ENCODE measurements around the gene WNT4.

WNT4 gene

DNA sequence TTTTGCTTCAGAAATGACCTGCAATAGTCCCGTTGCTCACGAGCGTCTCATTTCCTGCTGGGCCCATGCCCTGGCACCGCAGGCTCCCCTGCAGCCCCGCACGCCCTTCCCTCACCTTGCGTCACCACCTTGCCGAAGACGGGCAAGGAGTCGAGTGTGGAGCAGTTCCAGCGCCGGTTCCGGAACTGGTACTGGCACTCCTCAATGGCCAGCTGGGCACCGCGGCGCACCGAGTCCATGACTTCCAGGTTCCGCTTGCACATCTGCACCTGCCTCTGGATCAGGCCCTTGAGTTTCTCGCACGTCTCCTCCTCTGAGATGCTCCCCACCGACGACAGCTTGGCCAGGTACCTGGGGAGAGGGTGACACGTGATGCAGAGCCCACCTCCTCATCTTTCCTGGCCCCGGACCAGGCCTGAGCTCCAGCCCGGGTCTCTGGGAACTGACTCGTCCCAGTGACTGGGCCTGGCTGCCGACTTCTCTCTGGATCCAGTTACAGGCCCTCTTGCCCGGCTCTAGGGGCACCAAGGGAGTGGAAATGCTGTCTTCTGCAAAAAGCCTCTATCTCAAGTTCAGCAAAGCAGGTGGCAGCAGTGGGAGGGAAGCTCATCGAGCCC is 13.3 kb downstream of the WNT4 start:
- DNase-seq (ENCODE audit: low spot score) = no peak

- DNase-seq (ENCODE audit: low spot score) = no peak
Measured at GRCh38 chr1:22128392-22128791, 14.5 kb downstream of the WNT4 start.

DNA sequence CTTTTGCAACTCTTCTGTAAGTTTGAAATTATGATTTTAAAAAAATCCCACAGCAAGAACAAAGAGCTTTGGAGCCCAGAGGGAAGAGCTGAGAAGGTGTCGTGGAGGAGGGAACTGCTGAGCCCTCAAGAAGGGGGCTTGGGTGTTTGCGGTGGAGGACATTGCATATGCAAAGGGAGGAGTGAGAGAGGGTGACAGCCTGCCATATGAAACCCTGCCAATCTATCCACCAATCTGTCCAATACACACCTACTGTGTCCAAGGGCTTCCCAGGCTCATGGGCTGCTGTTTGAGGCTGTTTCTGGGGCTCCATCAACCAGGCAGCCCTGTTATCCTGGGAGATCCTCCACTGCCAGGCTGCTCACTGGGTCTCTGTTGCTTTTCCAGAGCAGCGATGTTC is 15.2 kb downstream of the WNT4 start:
- DNase-seq (ENCODE audit: low spot score) = no peak

- DNase-seq (ENCODE audit: low spot score) = no peak
Measured at GRCh38 chr1:22127248-22127647, 15.6 kb downstream of the WNT4 start.

DNA sequence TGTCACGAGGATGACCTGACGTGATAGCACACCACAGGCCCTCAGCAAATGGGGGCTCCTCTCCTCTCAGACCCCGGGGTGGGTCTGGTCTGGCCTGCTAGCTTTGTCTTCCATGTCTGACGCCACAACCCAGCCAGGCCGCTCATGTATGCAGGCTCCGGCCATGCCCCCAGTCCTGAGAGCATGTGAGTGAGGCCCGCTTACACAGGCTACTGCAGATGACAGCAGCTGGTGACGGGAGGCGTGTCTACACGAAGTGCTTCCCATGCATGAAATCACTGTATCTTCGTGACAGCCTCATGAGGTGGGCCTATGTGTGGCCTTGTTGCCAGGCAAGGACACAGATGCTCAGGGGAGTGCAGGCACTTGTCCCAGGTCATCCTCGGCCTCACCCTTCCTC is 16.4 kb downstream of the WNT4 start:
- DNase-seq (ENCODE audit: low spot score) = no peak

DNA sequence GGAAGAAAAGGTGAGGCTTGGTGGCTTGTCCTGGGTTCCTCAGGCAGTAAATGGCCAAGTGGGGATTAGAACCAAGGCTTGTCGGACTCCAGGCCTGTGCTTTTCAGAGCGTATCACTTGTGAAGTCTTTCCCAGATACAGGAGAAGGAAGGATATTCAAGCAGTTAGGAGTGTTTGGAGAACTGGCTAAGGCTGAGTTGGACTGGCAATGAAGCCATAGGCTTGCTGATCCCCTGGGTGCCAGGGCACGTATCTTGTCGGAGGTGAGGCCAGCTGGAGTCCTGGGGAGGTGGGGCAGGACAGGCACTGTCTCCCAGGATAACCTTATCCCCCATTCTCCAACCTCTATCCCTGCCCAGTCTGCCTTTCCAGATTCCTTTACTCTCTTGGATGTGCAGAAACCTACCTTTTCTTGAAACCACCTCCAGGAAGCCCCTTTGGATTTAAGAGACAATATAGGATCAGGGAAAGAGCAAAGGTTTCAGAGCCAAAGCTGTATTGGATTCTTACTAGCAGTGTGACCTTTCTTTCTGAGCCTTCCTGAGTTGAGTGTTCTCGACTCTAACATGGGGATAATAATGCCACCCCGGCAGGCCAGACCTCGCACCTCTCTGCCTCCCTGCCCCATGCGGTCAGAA is 18.2 kb downstream of the WNT4 start:
- DNase-seq (ENCODE audit: low spot score) = no peak

- DNase-seq (ENCODE audit: low spot score) = no peak
Measured at GRCh38 chr1:22123901-22124404, 18.9 kb downstream of the WNT4 start.

DNA sequence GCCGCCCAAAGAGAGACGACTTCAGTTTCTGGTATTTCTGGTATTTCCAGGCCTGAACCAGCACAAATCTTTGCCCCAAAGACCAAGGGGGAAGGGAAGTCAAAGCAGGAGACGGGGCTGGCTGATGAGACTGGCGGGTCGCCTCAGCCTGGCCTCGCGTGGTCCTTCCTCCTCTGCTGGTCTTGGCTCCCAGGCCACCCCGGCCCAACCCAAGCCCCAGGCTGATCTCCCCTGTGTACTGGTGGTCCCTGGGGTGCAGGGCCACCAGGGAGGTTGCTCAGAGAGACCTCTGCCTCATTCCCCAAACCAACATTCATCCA is 19.9 kb downstream of the WNT4 start:
- no peak for DNase-seq (ENCODE audit: low spot score)

DNA sequence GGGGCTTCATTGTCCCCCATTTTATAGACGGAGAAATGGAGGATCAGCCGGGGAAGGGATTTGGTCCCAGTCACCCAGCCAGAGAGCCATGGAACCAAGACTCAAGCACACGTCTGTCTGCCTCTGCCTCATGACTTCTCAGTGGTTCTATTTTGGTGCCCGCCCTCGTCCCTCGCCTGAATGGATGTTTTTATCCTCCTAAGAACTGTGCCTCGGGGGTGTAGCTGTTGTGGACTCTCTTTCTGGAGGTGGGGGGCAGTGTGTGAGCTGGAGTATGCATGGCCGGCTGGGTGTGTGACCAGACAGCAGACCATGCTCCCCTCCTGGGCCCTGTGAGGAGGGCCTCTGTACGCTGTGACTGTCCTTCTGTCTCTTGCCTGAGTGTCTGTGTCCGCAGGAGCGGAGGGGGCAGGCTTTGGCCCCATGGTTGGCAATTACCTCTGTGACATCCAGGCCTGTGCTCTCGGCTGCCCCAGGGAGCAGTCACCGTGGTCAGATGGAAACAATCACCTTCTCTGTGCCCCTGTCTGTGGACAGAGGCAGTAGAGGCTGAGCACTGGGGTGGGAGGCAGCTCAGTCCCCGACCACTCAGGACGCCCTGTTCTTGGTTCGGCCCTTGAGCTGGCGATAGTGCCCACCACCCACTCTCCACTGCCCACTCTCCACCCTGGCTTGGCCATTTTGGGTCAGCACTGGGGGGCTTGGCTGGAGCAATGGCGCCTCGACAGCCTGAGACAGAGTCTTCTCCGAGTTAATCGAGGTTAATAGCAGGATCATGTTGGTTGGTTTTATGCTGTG is 20.4 kb downstream of the WNT4 start:
- peak; percentile 69 for DNase-seq (ENCODE audit: low spot score)

- DNase-seq (ENCODE audit: low spot score) = no peak
Measured at GRCh38 chr1:22121421-22121911, 21.4 kb downstream of the WNT4 start.

GRCh38 chr1:22120469-22120790 is 22.5 kb downstream of the WNT4 start:
- no peak for DNase-seq (ENCODE audit: low spot score)

- DNase-seq (ENCODE audit: low spot score) = no peak
Measured at GRCh38 chr1:22119626-22120468, 23.1 kb downstream of the WNT4 start.

DNA sequence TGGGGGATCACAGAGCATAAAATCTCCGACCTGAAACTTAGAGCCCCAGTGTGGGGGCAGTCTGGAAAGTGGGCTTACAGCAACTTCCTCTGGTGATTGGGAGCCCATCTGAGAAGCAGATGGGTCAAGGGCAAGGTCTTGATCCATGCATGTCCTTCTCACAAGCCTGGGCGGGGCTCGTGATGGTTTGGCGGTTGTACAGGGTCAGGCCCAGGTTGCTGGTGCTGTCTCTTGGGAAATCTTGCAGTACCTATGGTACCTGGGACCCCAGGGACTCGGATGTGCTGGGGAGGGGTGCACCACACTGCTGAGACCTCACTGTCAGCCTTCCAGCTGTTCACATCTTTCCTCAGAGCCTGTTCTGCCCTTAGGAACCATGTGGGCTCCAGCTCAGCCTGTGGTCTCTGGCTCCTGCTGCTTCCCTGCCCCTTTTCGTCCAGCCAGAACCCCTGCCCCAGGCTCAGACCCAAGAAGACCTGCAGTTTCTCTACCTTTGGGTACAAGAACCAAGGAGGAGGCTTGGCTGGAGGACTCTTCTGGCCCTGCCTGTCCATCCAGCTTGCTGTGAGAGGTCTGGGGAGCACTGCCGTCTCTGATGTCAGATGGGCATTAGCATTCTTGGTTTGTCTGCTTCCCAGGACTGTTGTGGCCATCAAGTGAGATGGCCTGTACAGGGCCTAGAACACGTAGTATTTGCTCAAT is 24.5 kb downstream of the WNT4 start:
- no peak for DNase-seq (ENCODE audit: low spot score)

- no peak for DNase-seq (ENCODE audit: low spot score)
Measured at GRCh38 chr1:22117851-22118250, 25.0 kb downstream of the WNT4 start.

DNA sequence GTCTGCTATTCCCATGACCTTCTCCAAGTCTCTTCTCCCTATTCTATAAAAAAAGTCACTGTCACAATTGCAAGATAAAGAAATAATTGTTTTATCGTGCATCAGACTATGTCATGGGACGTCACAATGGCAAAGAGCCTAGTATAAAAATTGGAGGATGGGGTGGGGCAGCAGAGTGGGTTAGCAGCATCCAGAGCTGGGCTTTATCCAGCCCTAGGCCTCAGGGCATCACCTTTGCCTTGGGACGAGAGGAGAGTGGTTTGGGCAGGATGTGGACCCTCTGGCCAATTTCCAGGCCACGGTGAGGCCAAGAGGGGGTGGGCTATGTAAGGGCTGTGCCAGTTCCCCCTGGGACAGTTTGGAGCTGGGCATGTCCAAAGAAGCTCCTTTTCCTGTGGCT is 25.7 kb downstream of the WNT4 start:
- DNase-seq (ENCODE audit: low spot score) = peak; percentile 42

GRCh38 chr1:22115286-22115685 is 27.6 kb downstream of the WNT4 start:
- no peak for DNase-seq (ENCODE audit: low spot score)

DNA sequence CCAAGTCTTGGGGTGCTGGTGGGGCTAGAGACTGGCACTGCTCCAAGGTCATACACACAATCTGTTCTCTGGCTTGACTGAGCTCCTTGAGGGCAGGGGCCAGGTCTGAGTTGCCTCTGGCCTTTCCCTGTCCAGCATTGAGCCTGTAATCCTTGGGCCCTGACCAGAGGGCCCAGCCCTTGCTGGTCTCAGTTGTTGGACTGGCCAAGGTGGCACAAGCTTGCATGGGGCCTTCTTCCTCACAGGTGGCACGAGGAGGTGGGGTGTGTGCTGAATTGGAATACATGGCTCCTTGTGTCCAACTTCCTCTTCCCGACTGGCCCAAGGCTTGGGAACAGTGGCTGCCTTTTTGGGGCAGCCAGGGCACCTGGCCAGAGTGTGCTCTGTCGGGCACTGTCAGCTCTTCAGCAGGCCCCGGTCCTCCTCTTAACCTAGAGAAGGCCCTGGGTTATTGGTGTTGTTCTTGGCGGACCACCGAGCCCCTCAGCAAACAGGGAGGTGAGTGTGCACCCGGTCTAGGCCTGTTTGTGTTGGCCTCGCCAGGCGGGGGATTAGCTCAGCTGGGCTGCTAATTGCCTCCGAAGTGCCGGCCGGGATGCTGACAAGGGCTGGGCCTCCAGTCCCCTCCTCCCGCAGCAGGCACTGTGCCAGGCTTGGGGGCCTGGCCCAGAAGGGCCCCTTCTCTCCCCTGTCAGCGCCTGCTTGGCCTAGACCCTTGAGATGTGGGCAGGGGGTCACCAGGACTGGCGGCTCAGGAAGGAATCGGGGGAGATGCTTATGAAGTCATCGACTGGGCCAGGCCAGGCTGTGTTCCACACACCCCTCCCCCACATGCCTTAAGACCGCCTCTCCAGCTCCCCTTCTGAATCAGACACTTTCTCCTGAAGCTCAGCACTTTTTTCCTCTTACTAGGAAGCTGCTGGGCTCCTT is 28.5 kb downstream of the WNT4 start:
- DNase-seq (ENCODE audit: low spot score) = no peak

GRCh38 chr1:22112554-22112953 is 30.3 kb downstream of the WNT4 start:
- DNase-seq (ENCODE audit: low spot score) = no peak

GRCh38 chr1:22111620-22112019 is 31.3 kb downstream of the WNT4 start:
- DNase-seq (ENCODE audit: low spot score) = no peak

DNA sequence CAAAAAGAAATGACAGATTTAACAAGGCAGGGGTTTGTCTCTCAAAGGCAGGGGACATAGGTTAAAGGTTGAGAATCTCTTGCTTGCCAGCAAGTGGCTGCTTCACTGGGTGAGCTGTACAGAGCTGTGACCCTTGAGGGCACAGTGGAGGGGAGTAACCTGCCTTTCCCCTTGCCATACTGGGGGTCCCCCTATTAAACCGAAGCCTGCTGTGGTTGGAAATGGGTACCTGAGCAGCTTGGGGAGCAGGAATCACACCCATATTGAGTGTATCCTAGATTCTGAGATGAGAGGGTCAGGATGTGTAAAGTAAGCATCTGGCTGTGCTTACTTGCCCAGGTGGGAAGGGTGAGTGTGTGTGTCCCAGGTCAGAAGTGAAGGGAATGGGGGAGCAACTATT is 31.8 kb downstream of the WNT4 start:
- DNase-seq (ENCODE audit: low spot score) = no peak

GRCh38 chr1:22110016-22110415 is 32.9 kb downstream of the WNT4 start:
- no peak for DNase-seq (ENCODE audit: low spot score)
